ENCODE results near the gene BCL11A.

GRCh38 chr2:60535685-60536312, 17.7 kb downstream of the BCL11A start:
- TF ChIP-seq POLR2A (IDR thresholded peaks at IDR 0.05), result no peak
- no peak for TF ChIP-seq POLR2AphosphoS5 (IDR thresholded peaks at IDR 0.05)
- no peak for TF ChIP-seq CTCF (IDR thresholded peaks at IDR 0.05)
